HEK293 (cell line): ENCODE results near the gene EPHX1.

ENCODE experiments used
- CTCF ChIP-seq: fragments of 450-650 bp; formaldehyde crosslinking; IDR thresholded peaks from 2 replicates; pipeline ENCODE4 v1.5.1; 2016; ENCODE audit warnings: missing biosample characterization, missing genetic modification characterization
- GFI1B ChIP-seq: fragments of 450-650 bp; formaldehyde crosslinking; IDR thresholded peaks from 2 replicates; pipeline ENCODE4 v1.5.1; 2016; ENCODE audit warnings: missing biosample characterization, missing genetic modification characterization
- HOXD13 ChIP-seq: sonication (generic); formaldehyde crosslinking; IDR thresholded peaks from 2 replicates; pipeline ENCODE4 v1.8.0; 2022; ENCODE audit warnings: missing genetic modification reagents, borderline replicate concordance
- KLF10 ChIP-seq: fragments of 450-650 bp; IDR thresholded peaks from 2 replicates; pipeline ENCODE4 v1.5.1; 2018; ENCODE audit warnings: missing biosample characterization, mild to moderate bottlenecking, missing genetic modification characterization
- SP3 ChIP-seq: fragments of 450-650 bp; formaldehyde crosslinking; IDR thresholded peaks from 2 replicates; pipeline ENCODE4 v1.5.1; 2016; ENCODE audit warnings: missing biosample characterization, missing genetic modification characterization
- ZBTB17 ChIP-seq: fragments of 450-650 bp; formaldehyde crosslinking; IDR thresholded peaks from 2 replicates; pipeline ENCODE4 v1.5.1; 2016; ENCODE audit warnings: missing biosample characterization, missing genetic modification characterization
- ZBTB48 ChIP-seq: fragments of 450-650 bp; formaldehyde crosslinking; IDR thresholded peaks from 2 replicates; pipeline ENCODE4 v1.5.1; 2016; ENCODE audit warnings: missing biosample characterization, missing genetic modification characterization
- ZBTB6 ChIP-seq: fragments of 450-650 bp; formaldehyde crosslinking; IDR thresholded peaks from 2 replicates; pipeline ENCODE4 v1.5.1; 2017; ENCODE audit warnings: missing biosample characterization, missing genetic modification characterization
- ZIC2 ChIP-seq: fragments of 450-650 bp; formaldehyde crosslinking; IDR thresholded peaks from 2 replicates; pipeline ENCODE4 v1.5.1; 2016; ENCODE audit warnings: missing biosample characterization, missing genetic modification characterization
- ZNF133 ChIP-seq: fragments of 450-650 bp; formaldehyde crosslinking; IDR thresholded peaks from 2 replicates; pipeline ENCODE4 v1.5.1; 2016; ENCODE audit warnings: missing biosample characterization, missing genetic modification characterization
- ZNF155 ChIP-seq: fragments of 450-650 bp; formaldehyde crosslinking; IDR thresholded peaks from 2 replicates; pipeline ENCODE4 v1.5.1; 2016; ENCODE audit warnings: missing biosample characterization, missing genetic modification characterization
- ZNF211 ChIP-seq: fragments of 450-650 bp; formaldehyde crosslinking; IDR thresholded peaks from 2 replicates; pipeline ENCODE4 v1.5.1; 2016; ENCODE audit warnings: low read depth, missing biosample characterization, missing genetic modification characterization
- ZNF266 ChIP-seq: fragments of 450-650 bp; formaldehyde crosslinking; IDR thresholded peaks from 2 replicates; pipeline ENCODE4 v1.5.1; 2016; ENCODE audit warnings: missing biosample characterization, missing genetic modification characterization, low read depth
- ZNF341 ChIP-seq: fragments of 450-650 bp; formaldehyde crosslinking; IDR thresholded peaks from 2 replicates; pipeline ENCODE4; 2016; ENCODE audit warnings: low read depth, missing biosample characterization, missing genetic modification characterization
- ZNF394 ChIP-seq: fragments of 450-650 bp; formaldehyde crosslinking; IDR thresholded peaks from 2 replicates; pipeline ENCODE4 v1.5.1; 2016; ENCODE audit warnings: missing biosample characterization, missing genetic modification characterization, mild to moderate bottlenecking, moderate library complexity, borderline replicate concordance
- ZNF449 ChIP-seq: fragments of 450-650 bp; formaldehyde crosslinking; IDR thresholded peaks from 2 replicates; pipeline ENCODE4 v1.5.1; 2017; ENCODE audit warnings: missing biosample characterization, mild to moderate bottlenecking, missing genetic modification characterization, moderate library complexity
- ZNF596 ChIP-seq: fragments of 450-650 bp; IDR thresholded peaks from 2 replicates; pipeline ENCODE4 v1.5.0; 2018; ENCODE audit warnings: missing biosample characterization, mild to moderate bottlenecking, missing genetic modification characterization, moderate library complexity
- ZNF600 ChIP-seq: fragments of 450-650 bp; formaldehyde crosslinking; IDR thresholded peaks from 2 replicates; pipeline ENCODE4 v1.5.1; 2016; ENCODE audit warnings: missing biosample characterization, missing genetic modification characterization
- ZNF660 ChIP-seq: fragments of 450-650 bp; IDR thresholded peaks from 2 replicates; pipeline ENCODE4 v1.5.1; 2018; ENCODE audit warnings: missing biosample characterization, mild to moderate bottlenecking, missing genetic modification characterization
- ZSCAN5A ChIP-seq: fragments of 450-650 bp; formaldehyde crosslinking; IDR thresholded peaks from 2 replicates; pipeline ENCODE4 v1.5.1; 2016; ENCODE audit warnings: missing biosample characterization, missing genetic modification characterization
- TF ChIP-seq, protein P1 (sequence below): fragments of 450-650 bp; formaldehyde crosslinking; IDR thresholded peaks from 2 replicates; pipeline ENCODE4 v1.5.1; 2016; ENCODE audit warnings: missing biosample characterization, missing genetic modification characterization
- TF ChIP-seq, protein P2 (sequence below): fragments of 450-650 bp; formaldehyde crosslinking; IDR thresholded peaks from 2 replicates; pipeline ENCODE4 v1.5.1; 2016; ENCODE audit warnings: missing biosample characterization, missing genetic modification characterization, borderline replicate concordance
- TF ChIP-seq, protein P3 (sequence below): sonication (generic); formaldehyde crosslinking; IDR thresholded peaks from 2 replicates; pipeline ENCODE4 v1.8.1; 2022; ENCODE audit warnings: mild to moderate bottlenecking, moderate library complexity, missing genetic modification reagents
- TF ChIP-seq, protein P4 (sequence below): fragments of 450-650 bp; formaldehyde crosslinking; IDR thresholded peaks from 2 replicates; pipeline ENCODE4 v1.5.1; 2016; ENCODE audit warnings: missing biosample characterization, missing genetic modification characterization
- TF ChIP-seq, protein P5 (sequence below): fragments of 450-650 bp; formaldehyde crosslinking; IDR thresholded peaks from 2 replicates; pipeline ENCODE4 v1.5.1; 2017; ENCODE audit warnings: missing biosample characterization, missing genetic modification characterization

Gene EPHX1

DNA sequence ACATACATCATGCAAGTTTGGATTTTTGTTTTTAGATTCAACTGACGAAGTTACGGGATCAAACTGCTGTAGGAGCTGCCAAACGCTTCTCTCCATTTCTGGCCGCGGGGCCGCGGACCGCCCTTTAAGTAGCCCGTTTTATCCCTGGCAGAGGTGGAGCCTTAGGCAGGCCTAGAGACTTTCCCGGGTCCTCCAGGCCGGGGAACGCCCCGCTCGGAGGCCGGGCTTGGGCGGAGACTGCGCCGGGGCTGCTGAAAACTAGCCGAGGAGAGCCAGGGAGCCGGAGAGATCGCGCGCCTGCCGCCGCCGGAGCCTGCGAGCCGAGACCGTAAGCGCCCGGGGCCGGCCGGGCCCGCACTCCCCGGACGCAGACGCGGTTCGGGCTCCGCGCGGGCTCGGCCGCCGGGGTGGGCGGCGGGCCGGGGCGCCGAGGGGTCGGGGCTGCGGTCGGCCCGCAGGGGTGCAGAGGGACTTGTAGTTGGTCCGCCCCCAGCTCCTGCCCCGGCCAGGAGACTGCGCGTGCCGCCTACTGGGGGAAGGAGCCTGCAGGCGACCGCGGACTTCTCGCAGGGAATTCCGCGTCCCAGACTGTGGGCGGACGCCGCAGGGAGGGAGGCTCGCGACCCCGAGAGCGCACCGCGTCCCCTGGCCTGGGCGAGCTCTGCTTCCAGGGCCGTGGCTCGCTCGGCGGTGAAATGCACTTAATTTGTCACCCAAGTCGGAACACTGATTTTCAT, at the start of gene EPHX1 (continued):
- TF ChIP-seq ZNF449 (tag by site-specific recombination) (peak; percentile 18; the same call in 1 of the 2 replicates), ZNF341 (tag by site-specific recombination) (no peak), ZBTB17 (tag by site-specific recombination) (peak; percentile 74), ZNF155 (tag by site-specific recombination) (no peak), ZBTB48 (tag by site-specific recombination) (peak; percentile 69), SP3 (tag by site-specific recombination) (peak; percentile 89), HOXD13 (CRISPR knock-in tag) (no peak), ZNF211 (no peak), ZNF600 (tag by site-specific recombination) (peak; percentile 45; the same call in 1 of the 2 replicates), ZIC2 (tag by site-specific recombination) (peak; percentile 87), ZNF394 (0 out of 2 replicates have a peak, but pooled peaks have one; percentile 66), ZNF266 (tag by site-specific recombination) (no peak), KLF10 (tag by site-specific recombination) (peak; percentile 57; the same call in 1 of the 2 replicates), GFI1B (tag by site-specific recombination) (no peak), CTCF (tag by site-specific recombination) (peak; percentile 88), ZBTB6 (tag by site-specific recombination) (peak; percentile 60; the same call in 1 of the 2 replicates), ZNF660 (tag by site-specific recombination) (peak; percentile 96), ZSCAN5A (tag by site-specific recombination) (peak; percentile 67; the same call in 1 of the 2 replicates), ZNF133 (no peak), ZNF596 (tag by site-specific recombination) (peak; percentile 38; the same call in 1 of the 2 replicates)
- TF ChIP-seq, protein P1, sequence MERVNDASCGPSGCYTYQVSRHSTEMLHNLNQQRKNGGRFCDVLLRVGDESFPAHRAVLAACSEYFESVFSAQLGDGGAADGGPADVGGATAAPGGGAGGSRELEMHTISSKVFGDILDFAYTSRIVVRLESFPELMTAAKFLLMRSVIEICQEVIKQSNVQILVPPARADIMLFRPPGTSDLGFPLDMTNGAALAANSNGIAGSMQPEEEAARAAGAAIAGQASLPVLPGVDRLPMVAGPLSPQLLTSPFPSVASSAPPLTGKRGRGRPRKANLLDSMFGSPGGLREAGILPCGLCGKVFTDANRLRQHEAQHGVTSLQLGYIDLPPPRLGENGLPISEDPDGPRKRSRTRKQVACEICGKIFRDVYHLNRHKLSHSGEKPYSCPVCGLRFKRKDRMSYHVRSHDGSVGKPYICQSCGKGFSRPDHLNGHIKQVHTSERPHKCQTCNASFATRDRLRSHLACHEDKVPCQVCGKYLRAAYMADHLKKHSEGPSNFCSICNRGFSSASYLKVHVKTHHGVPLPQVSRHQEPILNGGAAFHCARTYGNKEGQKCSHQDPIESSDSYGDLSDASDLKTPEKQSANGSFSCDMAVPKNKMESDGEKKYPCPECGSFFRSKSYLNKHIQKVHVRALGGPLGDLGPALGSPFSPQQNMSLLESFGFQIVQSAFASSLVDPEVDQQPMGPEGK (tag by site-specific recombination) = 0 out of 2 replicates have a peak, but pooled peaks have one; percentile 68
- TF ChIP-seq, protein P2, sequence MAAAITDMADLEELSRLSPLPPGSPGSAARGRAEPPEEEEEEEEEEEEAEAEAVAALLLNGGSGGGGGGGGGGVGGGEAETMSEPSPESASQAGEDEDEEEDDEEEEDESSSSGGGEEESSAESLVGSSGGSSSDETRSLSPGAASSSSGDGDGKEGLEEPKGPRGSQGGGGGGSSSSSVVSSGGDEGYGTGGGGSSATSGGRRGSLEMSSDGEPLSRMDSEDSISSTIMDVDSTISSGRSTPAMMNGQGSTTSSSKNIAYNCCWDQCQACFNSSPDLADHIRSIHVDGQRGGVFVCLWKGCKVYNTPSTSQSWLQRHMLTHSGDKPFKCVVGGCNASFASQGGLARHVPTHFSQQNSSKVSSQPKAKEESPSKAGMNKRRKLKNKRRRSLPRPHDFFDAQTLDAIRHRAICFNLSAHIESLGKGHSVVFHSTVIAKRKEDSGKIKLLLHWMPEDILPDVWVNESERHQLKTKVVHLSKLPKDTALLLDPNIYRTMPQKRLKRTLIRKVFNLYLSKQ (tag by site-specific recombination) = no peak
- TF ChIP-seq, protein P3, sequence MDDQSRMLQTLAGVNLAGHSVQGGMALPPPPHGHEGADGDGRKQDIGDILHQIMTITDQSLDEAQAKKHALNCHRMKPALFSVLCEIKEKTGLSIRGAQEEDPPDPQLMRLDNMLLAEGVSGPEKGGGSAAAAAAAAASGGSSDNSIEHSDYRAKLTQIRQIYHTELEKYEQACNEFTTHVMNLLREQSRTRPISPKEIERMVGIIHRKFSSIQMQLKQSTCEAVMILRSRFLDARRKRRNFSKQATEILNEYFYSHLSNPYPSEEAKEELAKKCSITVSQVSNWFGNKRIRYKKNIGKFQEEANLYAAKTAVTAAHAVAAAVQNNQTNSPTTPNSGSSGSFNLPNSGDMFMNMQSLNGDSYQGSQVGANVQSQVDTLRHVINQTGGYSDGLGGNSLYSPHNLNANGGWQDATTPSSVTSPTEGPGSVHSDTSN (CRISPR knock-in tag) = peak; percentile 64; the same call in 1 of the 2 replicates
- TF ChIP-seq, protein P4, sequence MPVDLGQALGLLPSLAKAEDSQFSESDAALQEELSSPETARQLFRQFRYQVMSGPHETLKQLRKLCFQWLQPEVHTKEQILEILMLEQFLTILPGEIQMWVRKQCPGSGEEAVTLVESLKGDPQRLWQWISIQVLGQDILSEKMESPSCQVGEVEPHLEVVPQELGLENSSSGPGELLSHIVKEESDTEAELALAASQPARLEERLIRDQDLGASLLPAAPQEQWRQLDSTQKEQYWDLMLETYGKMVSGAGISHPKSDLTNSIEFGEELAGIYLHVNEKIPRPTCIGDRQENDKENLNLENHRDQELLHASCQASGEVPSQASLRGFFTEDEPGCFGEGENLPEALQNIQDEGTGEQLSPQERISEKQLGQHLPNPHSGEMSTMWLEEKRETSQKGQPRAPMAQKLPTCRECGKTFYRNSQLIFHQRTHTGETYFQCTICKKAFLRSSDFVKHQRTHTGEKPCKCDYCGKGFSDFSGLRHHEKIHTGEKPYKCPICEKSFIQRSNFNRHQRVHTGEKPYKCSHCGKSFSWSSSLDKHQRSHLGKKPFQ (tag by site-specific recombination) = no peak
- TF ChIP-seq, protein P5, sequence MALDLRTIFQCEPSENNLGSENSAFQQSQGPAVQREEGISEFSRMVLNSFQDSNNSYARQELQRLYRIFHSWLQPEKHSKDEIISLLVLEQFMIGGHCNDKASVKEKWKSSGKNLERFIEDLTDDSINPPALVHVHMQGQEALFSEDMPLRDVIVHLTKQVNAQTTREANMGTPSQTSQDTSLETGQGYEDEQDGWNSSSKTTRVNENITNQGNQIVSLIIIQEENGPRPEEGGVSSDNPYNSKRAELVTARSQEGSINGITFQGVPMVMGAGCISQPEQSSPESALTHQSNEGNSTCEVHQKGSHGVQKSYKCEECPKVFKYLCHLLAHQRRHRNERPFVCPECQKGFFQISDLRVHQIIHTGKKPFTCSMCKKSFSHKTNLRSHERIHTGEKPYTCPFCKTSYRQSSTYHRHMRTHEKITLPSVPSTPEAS = no peak
